HG03159 (cell line): ENCODE results near the gene SV2B.

ENCODE experiments used
- ATAC-seq: cut with Tn5 transposase; IDR thresholded peaks from one replicate; pipeline ENCODE4 v1.9.1; 2021; ENCODE audit warnings: mild to moderate bottlenecking, moderate library complexity; ENCODE audit not compliant: unreplicated experiment

Gene SV2B

GRCh38 chr15:91225741-91226140, 125.7 kb downstream of the SV2B start:
- no peak for ATAC-seq

- ATAC-seq: no peak
Observed at GRCh38 chr15:91227117-91227516, 127.1 kb downstream of the SV2B start.

- ATAC-seq: no peak
Observed at GRCh38 chr15:91227766-91228165, 127.7 kb downstream of the SV2B start.

GRCh38 chr15:91228383-91228782, 128.3 kb downstream of the SV2B start:
- ATAC-seq: no peak

- no peak for ATAC-seq
Observed at GRCh38 chr15:91228890-91229289, 128.8 kb downstream of the SV2B start.

- no peak for ATAC-seq
Observed at GRCh38 chr15:91231703-91232102, 131.6 kb downstream of the SV2B start.

GRCh38 chr15:91234759-91235158, 134.7 kb downstream of the SV2B start:
- ATAC-seq: no peak

- ATAC-seq: no peak
Observed at GRCh38 chr15:91235376-91235775, 135.3 kb downstream of the SV2B start.

GRCh38 chr15:91237445-91237844, 137.4 kb downstream of the SV2B start:
- ATAC-seq: no peak

GRCh38 chr15:91238644-91239425, 138.8 kb downstream of the SV2B start:
- ATAC-seq: no peak

GRCh38 chr15:91243826-91244225, 143.8 kb downstream of the SV2B start:
- no peak for ATAC-seq

GRCh38 chr15:91244919-91245318, 144.9 kb downstream of the SV2B start:
- ATAC-seq: no peak

GRCh38 chr15:91246998-91247397, 146.9 kb downstream of the SV2B start:
- ATAC-seq: no peak

- no peak for ATAC-seq
Observed at GRCh38 chr15:91249591-91249990, 149.5 kb downstream of the SV2B start.

- no peak for ATAC-seq
Observed at GRCh38 chr15:91252322-91252721, 152.3 kb downstream of the SV2B start.

GRCh38 chr15:91252756-91253155, 152.7 kb downstream of the SV2B start:
- no peak for ATAC-seq

- ATAC-seq: no peak
Observed at GRCh38 chr15:91253605-91254004, 153.5 kb downstream of the SV2B start.

- ATAC-seq: no peak
Observed at GRCh38 chr15:91254766-91255165, 154.7 kb downstream of the SV2B start.

GRCh38 chr15:91255670-91256192, 155.7 kb downstream of the SV2B start:
- no peak for ATAC-seq

- no peak for ATAC-seq
Observed at GRCh38 chr15:91257746-91258414, 157.8 kb downstream of the SV2B start.

- peak; percentile 50 for ATAC-seq
Observed at GRCh38 chr15:91258415-91258759, 158.3 kb downstream of the SV2B start.

GRCh38 chr15:91259077-91259476, 159.0 kb downstream of the SV2B start:
- no peak for ATAC-seq
